GM13976 (cell line): Measurements from ENCODE around the gene CNOT10.

Experiments used
- DNase-seq: peaks from one replicate; pipeline ENCODE4 v3.0.0; 2012; ENCODE audit warnings: low spot score
- CTCF ChIP-seq: IDR thresholded peaks from 2 replicates; pipeline ENCODE4 v1.5.1; 2012; ENCODE audit warnings: borderline replicate concordance, mild to moderate bottlenecking; ENCODE audit not compliant: insufficient read depth; ENCODE audit errors: extremely low read depth, missing control alignments, control extremely low read depth
- in situ Hi-C: fragments of 300-500 bp; cut with MboI; formaldehyde crosslinking; loops from one replicate; pipeline ENCODE4 v1.12.0; 2022; ENCODE audit warnings: low sequenced_read_pairs, mixed read lengths, inconsistent platforms; ENCODE audit not compliant: unreplicated experiment

The CNOT10 gene

GRCh38 chr3:32816439-32817256, 131.7 kb downstream of the CNOT10 start:
- peak; percentile 64 for DNase-seq
- no peak for TF ChIP-seq CTCF
- in situ Hi-C loops, result no loop called here

GRCh38 chr3:32817257-32817557, 132.2 kb downstream of the CNOT10 start:
- TF ChIP-seq CTCF, result no peak
- in situ Hi-C loops, result no loop called here
- DNase-seq, result peak; percentile 49

GRCh38 chr3:32817558-32818228, 132.7 kb downstream of the CNOT10 start, which contains the start of gene TRIM71:
TRIM71 (plus strand) TSS chr3:32817997; CDS start chr3:32818081, 84 bp downstream.
- peak; percentile 50 for DNase-seq
- TF ChIP-seq CTCF, result no peak
- in situ Hi-C loops, result no loop called here

GRCh38 chr3:32818229-32818969, 133.4 kb downstream of the CNOT10 start:
- in situ Hi-C loops, result no loop called here
- peak; percentile 55 for DNase-seq
- TF ChIP-seq CTCF, result no peak

- no peak for DNase-seq
- in situ Hi-C loops, result no loop called here
These were observed 134.1 kb downstream of the CNOT10 start for GRCh38 chr3:32818970-32819511.

More at GRCh38 chr3:32818970-32819511, 134.1 kb downstream of the CNOT10 start:
- no peak for TF ChIP-seq CTCF
